Tibial artery (tissue), 4 donors: ENCODE measurements around the gene SNAP47.

Experiments used
- DNase-seq, 2 donors: peaks; one replicate each; pipeline ENCODE4 v3.0.0-alpha.2; 2019
- H3K27ac ChIP-seq, 2 donors: fragments of 200-600 bp; sonication (generic) in 1 of 2; 1 replicate in 1 of 2; 2 replicates in 1 of 2; pipeline ENCODE4 v1.5.1; 2018 to 2019; ENCODE audit warnings: mild to moderate bottlenecking in 1 of 2
- H3K27me3 ChIP-seq, 2 donors: fragments of 200-600 bp; sonication (generic) in 1 of 2; one replicate each; pipeline versions ENCODE4 v1.5.1 to v1.6.0; 2016 to 2019
- H3K36me3 ChIP-seq, 3 donors: fragments of 200-600 bp; sonication (generic) in 2 of 3; one replicate each; pipeline ENCODE4 v1.5.1; 2016 to 2019; ENCODE audit warnings: mild to moderate bottlenecking in 2 of 3
- H3K4me1 ChIP-seq, 4 donors: fragments of 200-600 bp; sonication (generic) in 2 of 4; 1 replicate in 3 of 4; 2 replicates in 1 of 4; pipeline ENCODE4 v1.5.1; 2016 to 2019
- H3K4me3 ChIP-seq, 2 donors: fragments of 200-600 bp; sonication (generic) in 1 of 2; 1 replicate in 1 of 2; 2 replicates in 1 of 2; pipeline ENCODE4 v1.5.1; 2018 to 2019; ENCODE audit warnings: mild to moderate bottlenecking in 2 of 2
- H3K9me3 ChIP-seq, 3 donors: fragments of 200-600 bp; sonication (generic) in 1 of 3; one replicate each; pipeline ENCODE4 v1.5.1; 2016 to 2019
- CTCF ChIP-seq, 2 experiments: fragments of 200-600 bp in 1 of 2; fragments of 450-650 bp in 1 of 2; IDR thresholded peaks; one replicate each; pipeline ENCODE4 v1.5.1; 2017 to 2019; ENCODE audit warnings: antibody characterized with exemption in 2 of 2, mild to moderate bottlenecking in 1 of 2, moderate library complexity in 1 of 2
- intact Hi-C: fragments of 100-400 bp; cut with DNase I; formaldehyde crosslinking; loops from one replicate; pipeline ENCODE4 v1.15.0; 2023; ENCODE audit warnings: low total_unique reads

Gene SNAP47

GRCh38 chr1:227742738-227743715 is 7.8 kb downstream of the SNAP47 start:
- DNase-seq, result peak in 1 of 2 donors; percentile 60
- Histone ChIP-seq H3K9me3 (no peaks in the 10 kb centered on the region), H3K36me3 (peaks cover 0 to 19% (median 4%) of the 10 kb centered on the region in 3 donors), H3K4me1 (peaks cover 0 to 3% (median 0%) of the 10 kb centered on the region in 4 donors), H3K27me3 (no peaks in the 10 kb centered on the region), H3K27ac (no peak overlapping the region), H3K4me3 (no peak overlapping the region)
- intact Hi-C loops, result no loop called here
- no peak for TF ChIP-seq CTCF (IDR thresholded peaks at IDR 0.05)

GRCh38 chr1:227744668-227745067 is 9.4 kb downstream of the SNAP47 start:
- no peaks in the 10 kb centered on the region for H3K27me3 ChIP-seq
- intact Hi-C loops, result no loop called here
- H3K36me3 ChIP-seq, result peaks cover 0 to 26% (median 8%) of the 10 kb centered on the region in 3 donors
- peaks cover 0 to 3% (median 0%) of the 10 kb centered on the region in 4 donors for H3K4me1 ChIP-seq
- no peaks in the 10 kb centered on the region for H3K9me3 ChIP-seq
- no peak overlapping the region for H3K27ac ChIP-seq
- no peak for TF ChIP-seq CTCF (IDR thresholded peaks at IDR 0.05)
- no peak overlapping the region for H3K4me3 ChIP-seq
- no peak for DNase-seq

GRCh38 chr1:227745568-227746265 is 10.5 kb downstream of the SNAP47 start:
- Histone ChIP-seq H3K9me3 (no peaks in the 10 kb centered on the region), H3K4me1 (peaks cover 0 to 3% (median 0%) of the 10 kb centered on the region in 4 donors)
- intact Hi-C loops, result no loop called here

GRCh38 chr1:227746676-227747075 is 11.4 kb downstream of the SNAP47 start:
- peaks cover 0 to 44% (median 8%) of the 10 kb centered on the region in 3 donors for H3K36me3 ChIP-seq
- no peak overlapping the region for H3K4me3 ChIP-seq
- intact Hi-C loops, result no loop called here
- DNase-seq, result no peak
- no peak overlapping the region for H3K27ac ChIP-seq
- H3K9me3 ChIP-seq, result no peaks in the 10 kb centered on the region
- peaks cover 0 to 3% (median 0%) of the 10 kb centered on the region in 4 donors for H3K4me1 ChIP-seq
- TF ChIP-seq CTCF (IDR thresholded peaks at IDR 0.05), result no peak
- no peaks in the 10 kb centered on the region for H3K27me3 ChIP-seq

More at GRCh38 chr1:227745568-227746265, 10.5 kb downstream of the SNAP47 start:
- peaks cover 0 to 36% (median 8%) of the 10 kb centered on the region in 3 donors for H3K36me3 ChIP-seq
- H3K27ac ChIP-seq, result no peak overlapping the region
- H3K4me3 ChIP-seq, result no peak overlapping the region
- no peak for DNase-seq
- no peak for TF ChIP-seq CTCF (IDR thresholded peaks at IDR 0.05)
- no peaks in the 10 kb centered on the region for H3K27me3 ChIP-seq

- Histone ChIP-seq H3K27ac (no peak overlapping the region), H3K36me3 (peaks cover 0 to 44% (median 14%) of the 10 kb centered on the region in 3 donors), H3K4me3 (no peak overlapping the region), H3K27me3 (no peaks in the 10 kb centered on the region), H3K9me3 (no peaks in the 10 kb centered on the region), H3K4me1 (peaks cover 0 to 3% (median 0%) of the 10 kb centered on the region in 4 donors)
- no peak for DNase-seq
- intact Hi-C loops, result no loop called here
- no peak for TF ChIP-seq CTCF (IDR thresholded peaks at IDR 0.05)
Observed at GRCh38 chr1:227747382-227747781, 12.1 kb downstream of the SNAP47 start.
